Glutamatergic neuron (in vitro differentiated cells): Measurements from ENCODE around the gene CALHM6. TPM values are rescaled to one million over a fixed set of nuclear protein-coding genes. Genes with fewer than 3 reads are reported as not detected.

Experiments
- DNase-seq: peaks from one replicate; pipeline ENCODE4 v3.0.0; 2022
- H3K27ac Mint-ChIP-seq: one replicate; pipeline ENCODE4 v1.8.0; 2020; ENCODE audit warnings: mild to moderate bottlenecking, mixed read lengths, inconsistent platforms; ENCODE audit not compliant: unreplicated experiment
- H3K27me3 Mint-ChIP-seq: one replicate; pipeline ENCODE4 v1.8.0; 2020; ENCODE audit warnings: mild to moderate bottlenecking, moderate library complexity, mixed read lengths, inconsistent platforms; ENCODE audit not compliant: unreplicated experiment
- H3K36me3 Mint-ChIP-seq: one replicate; pipeline ENCODE4 v1.8.0; 2020; ENCODE audit warnings: mild to moderate bottlenecking, mixed read lengths, inconsistent platforms; ENCODE audit not compliant: unreplicated experiment
- H3K4me1 Mint-ChIP-seq: one replicate; pipeline ENCODE4 v1.8.0; 2020; ENCODE audit warnings: mild to moderate bottlenecking, low read depth, mixed read lengths, inconsistent platforms; ENCODE audit not compliant: unreplicated experiment
- H3K4me3 Mint-ChIP-seq: one replicate; pipeline ENCODE4 v1.8.0; 2020; ENCODE audit warnings: mild to moderate bottlenecking, mixed read lengths, inconsistent platforms; ENCODE audit not compliant: unreplicated experiment
- H3K9me3 Mint-ChIP-seq: one replicate; pipeline ENCODE4 v1.8.0; 2020; ENCODE audit warnings: mild to moderate bottlenecking, moderate library complexity, mixed read lengths, inconsistent platforms; ENCODE audit not compliant: unreplicated experiment
- CTCF ChIP-seq: fragments of 200-600 bp; sonication (generic); IDR thresholded peaks from one replicate; pipeline ENCODE4 v1.5.0; 2021; ENCODE audit not compliant: partially characterized antibody, unreplicated experiment
- total RNA-seq: library from RNA; stranded (reverse); fragmentation: NEBNext Ultra II Directional; extraction: Animal tissue kit (Norgen Biotek cat#: 25700); gene quantifications from one replicate; pipeline ENCODE4 v1.2.1, GENCODE V29; 2021; ENCODE audit not compliant: unreplicated experiment

Gene CALHM6
- total RNA-seq, 1 donor from 2014 or later, result not detected

DNA sequence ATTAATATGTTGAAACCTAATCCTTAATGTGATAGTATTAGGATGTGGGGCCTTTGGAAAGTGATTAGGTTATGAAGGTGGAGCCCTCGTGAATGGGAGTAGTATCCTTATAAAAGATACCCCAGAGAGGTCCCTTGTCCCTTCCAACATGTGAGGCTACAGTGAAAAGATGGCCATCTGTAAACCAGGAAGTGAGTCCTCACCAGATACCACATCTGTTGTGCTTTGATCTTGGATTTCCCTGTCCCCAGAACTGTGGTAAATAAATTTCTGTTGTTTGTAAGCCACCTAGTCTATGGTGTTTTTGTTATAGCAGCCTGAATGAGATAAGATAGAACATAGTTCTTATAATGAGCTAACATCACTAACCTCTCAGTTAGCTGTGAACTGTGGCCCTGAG is 16.6 kb upstream of the CALHM6 start:
- TF ChIP-seq CTCF, result no peak
- peaks cover 3% of the 10 kb centered on the region for H3K4me1 Mint-ChIP-seq
- H3K27ac Mint-ChIP-seq, result no peak overlapping the region
- H3K27me3 Mint-ChIP-seq, result no peaks in the 10 kb centered on the region
- no peak for DNase-seq
- H3K9me3 Mint-ChIP-seq, result no peaks in the 10 kb centered on the region
- H3K4me3 Mint-ChIP-seq, result no peak overlapping the region
- no peaks in the 10 kb centered on the region for H3K36me3 Mint-ChIP-seq

- no peak overlapping the region for H3K4me3 Mint-ChIP-seq
- peaks cover 3% of the 10 kb centered on the region for H3K4me1 Mint-ChIP-seq
- H3K36me3 Mint-ChIP-seq, result no peaks in the 10 kb centered on the region
- no peaks in the 10 kb centered on the region for H3K9me3 Mint-ChIP-seq
- no peaks in the 10 kb centered on the region for H3K27me3 Mint-ChIP-seq
- no peak overlapping the region for H3K27ac Mint-ChIP-seq
- DNase-seq, result no peak
- TF ChIP-seq CTCF, result no peak
Measured at GRCh38 chr6:116445102-116445501, 16.1 kb upstream of the CALHM6 start.

DNA sequence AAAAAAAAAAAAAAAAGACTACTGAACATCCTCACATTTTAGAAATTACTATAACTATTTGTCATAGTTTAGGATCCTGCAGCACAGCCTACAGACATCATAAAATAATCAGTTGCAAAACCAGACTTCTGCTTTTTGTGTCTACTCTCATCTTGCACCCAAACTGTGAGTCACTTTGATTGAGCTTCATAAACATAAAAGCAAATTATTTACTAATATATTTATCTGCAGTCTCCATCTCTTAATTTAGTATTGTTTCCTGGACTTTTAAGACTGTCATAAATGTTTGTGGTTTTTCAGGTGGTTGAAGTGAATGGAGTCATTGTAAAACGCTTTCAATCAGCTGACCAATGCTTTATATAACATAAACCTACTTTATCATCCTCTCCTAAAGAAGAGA is 14.8 kb upstream of the CALHM6 start:
- Mint-ChIP-seq H3K4me1 (peaks cover 3% of the 10 kb centered on the region), H3K27ac (no peak overlapping the region), H3K9me3 (no peaks in the 10 kb centered on the region), H3K27me3 (no peaks in the 10 kb centered on the region), H3K36me3 (no peaks in the 10 kb centered on the region), H3K4me3 (no peak overlapping the region)
- TF ChIP-seq CTCF, result no peak
- no peak for DNase-seq

- Mint-ChIP-seq H3K4me3 (no peak overlapping the region), H3K27me3 (no peaks in the 10 kb centered on the region), H3K4me1 (peaks cover 3% of the 10 kb centered on the region), H3K9me3 (no peaks in the 10 kb centered on the region), H3K27ac (no peak overlapping the region), H3K36me3 (no peaks in the 10 kb centered on the region)
- TF ChIP-seq CTCF, result no peak
- DNase-seq, result no peak
Measured at GRCh38 chr6:116447052-116447451, 14.1 kb upstream of the CALHM6 start.

GRCh38 chr6:116447496-116448011 is 13.6 kb upstream of the CALHM6 start:
- no peak overlapping the region for H3K4me3 Mint-ChIP-seq
- no peaks in the 10 kb centered on the region for H3K36me3 Mint-ChIP-seq
- TF ChIP-seq CTCF, result no peak
- DNase-seq, result no peak
- no peak overlapping the region for H3K27ac Mint-ChIP-seq
- no peaks in the 10 kb centered on the region for H3K9me3 Mint-ChIP-seq
- peaks cover 3% of the 10 kb centered on the region for H3K4me1 Mint-ChIP-seq
- no peaks in the 10 kb centered on the region for H3K27me3 Mint-ChIP-seq
